ENCODE measurements around the gene RUNX2. TPM values are rescaled to one million over a fixed set of nuclear protein-coding genes. Genes with fewer than 3 reads are reported as not detected.
A peak's percentile ranks its signal among the peaks of the same experiment; 100 is the strongest.

RUNX2 gene
- total and polyA plus RNA-seq, 9 donors = 0.34 to 2.0 (median 0.67) TPM

- Histone ChIP-seq H3K4me1 (ENCODE audit: control insufficient read depth, insufficient read depth, low read length) (no peaks in the 10 kb centered on the region), H3K27ac (ENCODE audit: low read length) (no peak overlapping the region), H3K9me3 (replicated peaks; ENCODE audit: control insufficient read depth, low read depth, low read length) (no peaks in the 10 kb centered on the region), H3K4me3 (ENCODE audit: low read length) (no peak overlapping the region), H3K36me3 (ENCODE audit: control insufficient read depth, insufficient read depth, low read length) (no peaks in the 10 kb centered on the region), H3K27me3 (ENCODE audit: control insufficient read depth, insufficient read depth, low read length) (no peaks in the 10 kb centered on the region)
- DNase-seq = no peak
- WGBS (ENCODE audit: insufficient coverage) = no CpG with 5 or more reads among the region's 4 CpGs
Measured at GRCh38 chr6:45624228-45624627, 296.1 kb downstream of the RUNX2 start.

- DNase-seq = no peak
- no CpG with 5 or more reads among the region's 5 CpGs for WGBS (ENCODE audit: insufficient coverage)
- no peaks in the 10 kb centered on the region for H3K9me3 ChIP-seq (replicated peaks; ENCODE audit: control insufficient read depth, low read depth, low read length)
Measured at GRCh38 chr6:45625191-45625664, 297.1 kb downstream of the RUNX2 start.

GRCh38 chr6:45626087-45626891, 298.2 kb downstream of the RUNX2 start:
- no peak for DNase-seq
- no peaks in the 10 kb centered on the region for H3K9me3 ChIP-seq (replicated peaks; ENCODE audit: control insufficient read depth, low read depth, low read length)
- no peaks in the 10 kb centered on the region for H3K27me3 ChIP-seq (ENCODE audit: control insufficient read depth, insufficient read depth, low read length)
- no peak overlapping the region for H3K4me3 ChIP-seq (ENCODE audit: low read length)
- H3K4me1 ChIP-seq (ENCODE audit: control insufficient read depth, insufficient read depth, low read length) = no peaks in the 10 kb centered on the region
- no peaks in the 10 kb centered on the region for H3K36me3 ChIP-seq (ENCODE audit: control insufficient read depth, insufficient read depth, low read length)
- H3K27ac ChIP-seq (ENCODE audit: low read length) = no peak overlapping the region
- WGBS (ENCODE audit: insufficient coverage) = 76% methylated on average over 4 of the region's 5 CpGs

More at GRCh38 chr6:45625191-45625664, 297.1 kb downstream of the RUNX2 start:
- no peaks in the 10 kb centered on the region for H3K4me1 ChIP-seq (ENCODE audit: control insufficient read depth, insufficient read depth, low read length)
- H3K27ac ChIP-seq (ENCODE audit: low read length) = no peak overlapping the region
- no peaks in the 10 kb centered on the region for H3K27me3 ChIP-seq (ENCODE audit: control insufficient read depth, insufficient read depth, low read length)
- no peak overlapping the region for H3K4me3 ChIP-seq (ENCODE audit: low read length)
- no peaks in the 10 kb centered on the region for H3K36me3 ChIP-seq (ENCODE audit: control insufficient read depth, insufficient read depth, low read length)

- Histone ChIP-seq H3K9me3 (replicated peaks; ENCODE audit: control insufficient read depth, low read depth, low read length) (no peaks in the 10 kb centered on the region), H3K27me3 (ENCODE audit: control insufficient read depth, insufficient read depth, low read length) (no peaks in the 10 kb centered on the region), H3K4me1 (ENCODE audit: control insufficient read depth, insufficient read depth, low read length) (peaks cover under 1% of the 10 kb centered on the region), H3K27ac (ENCODE audit: low read length) (no peak overlapping the region), H3K36me3 (ENCODE audit: control insufficient read depth, insufficient read depth, low read length) (no peaks in the 10 kb centered on the region), H3K4me3 (ENCODE audit: low read length) (no peak overlapping the region)
- no CpG with 5 or more reads among the region's 2 CpGs for WGBS (ENCODE audit: insufficient coverage)
- DNase-seq = no peak
Measured at GRCh38 chr6:45630314-45630713, 302.2 kb downstream of the RUNX2 start.

GRCh38 chr6:45630801-45631200, 302.7 kb downstream of the RUNX2 start:
- peaks cover 3% of the 10 kb centered on the region for H3K4me1 ChIP-seq (ENCODE audit: control insufficient read depth, insufficient read depth, low read length)

GRCh38 chr6:45631396-45631795, 303.3 kb downstream of the RUNX2 start:
- H3K4me1 ChIP-seq (ENCODE audit: control insufficient read depth, insufficient read depth, low read length) = peaks cover 3% of the 10 kb centered on the region
- no peaks in the 10 kb centered on the region for H3K9me3 ChIP-seq (replicated peaks; ENCODE audit: control insufficient read depth, low read depth, low read length)
- no CpG with 5 or more reads among the region's 3 CpGs for WGBS (ENCODE audit: insufficient coverage)
- H3K36me3 ChIP-seq (ENCODE audit: control insufficient read depth, insufficient read depth, low read length) = no peaks in the 10 kb centered on the region
- H3K4me3 ChIP-seq (ENCODE audit: low read length) = no peak overlapping the region
- no peaks in the 10 kb centered on the region for H3K27me3 ChIP-seq (ENCODE audit: control insufficient read depth, insufficient read depth, low read length)
- no peak overlapping the region for H3K27ac ChIP-seq (ENCODE audit: low read length)
- DNase-seq = no peak

More at GRCh38 chr6:45630801-45631200, 302.7 kb downstream of the RUNX2 start:
- DNase-seq = no peak
- WGBS (ENCODE audit: insufficient coverage) = no CpG with 5 or more reads among the region's 4 CpGs
- Histone ChIP-seq H3K36me3 (ENCODE audit: control insufficient read depth, insufficient read depth, low read length) (no peaks in the 10 kb centered on the region), H3K27me3 (ENCODE audit: control insufficient read depth, insufficient read depth, low read length) (no peaks in the 10 kb centered on the region), H3K27ac (ENCODE audit: low read length) (no peak overlapping the region), H3K4me3 (ENCODE audit: low read length) (no peak overlapping the region), H3K9me3 (replicated peaks; ENCODE audit: control insufficient read depth, low read depth, low read length) (no peaks in the 10 kb centered on the region)

- 75% methylated on average over 4 of the region's 6 CpGs for WGBS (ENCODE audit: insufficient coverage)
- Histone ChIP-seq H3K36me3 (ENCODE audit: control insufficient read depth, insufficient read depth, low read length) (no peaks in the 10 kb centered on the region), H3K9me3 (replicated peaks; ENCODE audit: control insufficient read depth, low read depth, low read length) (no peaks in the 10 kb centered on the region), H3K27ac (ENCODE audit: low read length) (no peak overlapping the region), H3K4me1 (ENCODE audit: control insufficient read depth, insufficient read depth, low read length) (peaks cover 3% of the 10 kb centered on the region), H3K4me3 (ENCODE audit: low read length) (no peak overlapping the region), H3K27me3 (ENCODE audit: control insufficient read depth, insufficient read depth, low read length) (peaks cover 5% of the 10 kb centered on the region)
- no peak for DNase-seq
Measured at GRCh38 chr6:45633272-45633908, 305.3 kb downstream of the RUNX2 start.

GRCh38 chr6:45634231-45634630, 306.1 kb downstream of the RUNX2 start:
- WGBS (ENCODE audit: insufficient coverage) = 60% methylated on average over 2 of the region's 4 CpGs
- peak; percentile 43 for DNase-seq
- peaks cover 5% of the 10 kb centered on the region for H3K27me3 ChIP-seq (ENCODE audit: control insufficient read depth, insufficient read depth, low read length)
- H3K36me3 ChIP-seq (ENCODE audit: control insufficient read depth, insufficient read depth, low read length) = no peaks in the 10 kb centered on the region
- no peak overlapping the region for H3K4me3 ChIP-seq (ENCODE audit: low read length)
- H3K4me1 ChIP-seq (ENCODE audit: control insufficient read depth, insufficient read depth, low read length) = peaks cover 3% of the 10 kb centered on the region
- no peaks in the 10 kb centered on the region for H3K9me3 ChIP-seq (replicated peaks; ENCODE audit: control insufficient read depth, low read depth, low read length)
- H3K27ac ChIP-seq (ENCODE audit: low read length) = no peak overlapping the region

GRCh38 chr6:45635284-45635867, 307.2 kb downstream of the RUNX2 start:
- peaks cover 5% of the 10 kb centered on the region for H3K27me3 ChIP-seq (ENCODE audit: control insufficient read depth, insufficient read depth, low read length)
- no peaks in the 10 kb centered on the region for H3K36me3 ChIP-seq (ENCODE audit: control insufficient read depth, insufficient read depth, low read length)
- 47% methylated on average over 2 of the region's 8 CpGs for WGBS (ENCODE audit: insufficient coverage)
- H3K4me3 ChIP-seq (ENCODE audit: low read length) = no peak overlapping the region
- H3K4me1 ChIP-seq (ENCODE audit: control insufficient read depth, insufficient read depth, low read length) = peaks cover 3% of the 10 kb centered on the region
- no peaks in the 10 kb centered on the region for H3K9me3 ChIP-seq (replicated peaks; ENCODE audit: control insufficient read depth, low read depth, low read length)
- H3K27ac ChIP-seq (ENCODE audit: low read length) = no peak overlapping the region
- peak; percentile 58 for DNase-seq

- H3K27me3 ChIP-seq (ENCODE audit: control insufficient read depth, insufficient read depth, low read length) = peaks cover 5% of the 10 kb centered on the region
- no peak for DNase-seq
- H3K4me1 ChIP-seq (ENCODE audit: control insufficient read depth, insufficient read depth, low read length) = peaks cover 3% of the 10 kb centered on the region
- no peaks in the 10 kb centered on the region for H3K9me3 ChIP-seq (replicated peaks; ENCODE audit: control insufficient read depth, low read depth, low read length)
- no peak overlapping the region for H3K27ac ChIP-seq (ENCODE audit: low read length)
- no peaks in the 10 kb centered on the region for H3K36me3 ChIP-seq (ENCODE audit: control insufficient read depth, insufficient read depth, low read length)
- WGBS (ENCODE audit: insufficient coverage) = 70% methylated on average over 3 of the region's 3 CpGs
- H3K4me3 ChIP-seq (ENCODE audit: low read length) = no peak overlapping the region
Measured at GRCh38 chr6:45637056-45637455, 308.9 kb downstream of the RUNX2 start.
